K562 (cell line): Measurements from ENCODE around the gene CYSTM1. TPM values are rescaled to one million over a fixed set of nuclear protein-coding genes. Genes with fewer than 3 reads are reported as not detected.

Experiments used
- CCAR2 ChIP-seq: fragments of 200-400 bp; formaldehyde crosslinking; IDR thresholded peaks from 2 replicates; pipeline ENCODE4 v1.6.1; 2017; ENCODE audit warnings: mild to moderate bottlenecking, low read depth, low read length
- FOXP1 ChIP-seq: sonication (generic); formaldehyde crosslinking; IDR thresholded peaks from 2 replicates; pipeline ENCODE4 v1.8.0; 2022; ENCODE audit warnings: mild to moderate bottlenecking, missing genetic modification reagents
- STAT5B ChIP-seq: fragments of 250-450 bp; sonication (Bioruptor Pico); IDR thresholded peaks from 2 replicates; pipeline ENCODE4 v1.8.0; 2021; ENCODE audit warnings: mild to moderate bottlenecking, inconsistent platforms
- TAF15 ChIP-seq: fragments of 200-400 bp; formaldehyde crosslinking; IDR thresholded peaks from 2 replicates; pipeline ENCODE4 v1.6.1; 2017; ENCODE audit warnings: mild to moderate bottlenecking, low read depth, low read length, moderate library complexity
- ZNF551 ChIP-seq: fragments of 250-450 bp; sonication (Bioruptor Pico); IDR thresholded peaks from 2 replicates; pipeline ENCODE4 v1.5.0; 2021; ENCODE audit warnings: mild to moderate bottlenecking, moderate library complexity
- ZNF644 ChIP-seq: fragments of 200-800 bp; sonication (Bioruptor generic); IDR thresholded peaks from 2 replicates; pipeline ENCODE4 v1.6.1; 2016; ENCODE audit warnings: low read depth, missing genetic modification characterization, missing compliant biosample characterization
- polyA plus RNA-seq, 8 experiments: library from polyadenylated mRNA; depleted of rRNA in 4 of 8; stranded (reverse) in 5 of 8; unstranded in 3 of 8; fragments of >200 nt; fragmentation: Nextera tagmentation in 2 of 8; fragmentation: Illumina TruSeq in 1 of 8; extraction: Ambion mirVana in 2 of 8; extraction: Trizol in 1 of 8; gene quantifications; 2 replicates each; pipeline versions ENCODE4 v1.2.1 to v1.2.3, GENCODE V29; 2011 to 2014; ENCODE audit warnings: inconsistent platforms in 1 of 8, missing spikeins in 1 of 8
- total RNA-seq, 7 experiments: library from RNA; depleted of rRNA in 6 of 7; stranded (reverse); fragments of >200 nt in 6 of 7; fragmentation: Illumina TruSeq in 2 of 7; extraction: Trizol in 2 of 7; gene quantifications; 2 replicates each; pipeline versions ENCODE4 v1.2.1 to v1.2.3, GENCODE V29; 2011 to 2021; ENCODE audit warnings: low replicate concordance in 1 of 7
- TF ChIP-seq, protein P1 (sequence below), 3 experiments: fragments of 200-800 bp in 1 of 3; fragments of 250-450 bp in 1 of 3; fragments of 450-650 bp in 1 of 3; sonication (Bioruptor Pico) in 1 of 3; sonication (Bioruptor generic) in 1 of 3; formaldehyde crosslinking in 1 of 3; IDR thresholded peaks; 2 replicates each; pipeline versions ENCODE4 v1.6.1 to v1.8.0; 2016 to 2022; ENCODE audit warnings: mild to moderate bottlenecking in 2 of 3, missing genetic modification characterization in 2 of 3, missing compliant biosample characterization in 1 of 3, moderate library complexity in 1 of 3
- TF ChIP-seq, protein P2 (sequence below), 2 experiments: fragments of 150-350 bp in 1 of 2; IDR thresholded peaks; 2 replicates each; pipeline ENCODE4 v1.6.1; 2012 to 2016; ENCODE audit warnings: low read depth in 2 of 2, low read length in 2 of 2, mild to moderate bottlenecking in 1 of 2, moderate library complexity in 1 of 2
- TF ChIP-seq, protein P3 (sequence below): fragments of 450-650 bp; IDR thresholded peaks from 2 replicates; pipeline ENCODE4 v1.7.0; 2016; ENCODE audit warnings: borderline replicate concordance

Gene CYSTM1
- total and polyA plus RNA-seq, 9 of the 15 experiments (the other 6 are each of a cell fraction or from before 2014, with no cell fraction given), result 76.1 to 422 (median 108) TPM

DNA sequence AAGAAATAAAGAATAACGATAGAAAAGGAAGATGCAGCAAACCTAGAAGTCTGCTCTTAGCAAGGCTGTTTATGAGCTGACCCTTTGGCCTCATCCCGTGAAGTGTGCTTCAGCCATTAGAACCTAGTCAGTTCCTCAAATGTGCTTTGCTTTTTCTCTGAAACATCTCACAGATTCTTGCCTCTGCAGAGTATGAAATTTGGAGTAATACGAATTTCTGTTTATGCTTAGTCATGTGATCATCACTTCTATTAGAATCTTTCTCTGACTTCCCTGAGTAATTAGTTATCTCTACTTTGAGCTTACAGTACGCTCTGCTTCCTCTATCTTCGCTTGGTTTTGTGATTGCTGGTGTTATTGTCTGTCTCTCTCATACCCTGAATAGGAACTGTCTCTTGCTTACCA is 11.3 kb downstream of the CYSTM1 start (continued):
- TF ChIP-seq, protein P1, sequence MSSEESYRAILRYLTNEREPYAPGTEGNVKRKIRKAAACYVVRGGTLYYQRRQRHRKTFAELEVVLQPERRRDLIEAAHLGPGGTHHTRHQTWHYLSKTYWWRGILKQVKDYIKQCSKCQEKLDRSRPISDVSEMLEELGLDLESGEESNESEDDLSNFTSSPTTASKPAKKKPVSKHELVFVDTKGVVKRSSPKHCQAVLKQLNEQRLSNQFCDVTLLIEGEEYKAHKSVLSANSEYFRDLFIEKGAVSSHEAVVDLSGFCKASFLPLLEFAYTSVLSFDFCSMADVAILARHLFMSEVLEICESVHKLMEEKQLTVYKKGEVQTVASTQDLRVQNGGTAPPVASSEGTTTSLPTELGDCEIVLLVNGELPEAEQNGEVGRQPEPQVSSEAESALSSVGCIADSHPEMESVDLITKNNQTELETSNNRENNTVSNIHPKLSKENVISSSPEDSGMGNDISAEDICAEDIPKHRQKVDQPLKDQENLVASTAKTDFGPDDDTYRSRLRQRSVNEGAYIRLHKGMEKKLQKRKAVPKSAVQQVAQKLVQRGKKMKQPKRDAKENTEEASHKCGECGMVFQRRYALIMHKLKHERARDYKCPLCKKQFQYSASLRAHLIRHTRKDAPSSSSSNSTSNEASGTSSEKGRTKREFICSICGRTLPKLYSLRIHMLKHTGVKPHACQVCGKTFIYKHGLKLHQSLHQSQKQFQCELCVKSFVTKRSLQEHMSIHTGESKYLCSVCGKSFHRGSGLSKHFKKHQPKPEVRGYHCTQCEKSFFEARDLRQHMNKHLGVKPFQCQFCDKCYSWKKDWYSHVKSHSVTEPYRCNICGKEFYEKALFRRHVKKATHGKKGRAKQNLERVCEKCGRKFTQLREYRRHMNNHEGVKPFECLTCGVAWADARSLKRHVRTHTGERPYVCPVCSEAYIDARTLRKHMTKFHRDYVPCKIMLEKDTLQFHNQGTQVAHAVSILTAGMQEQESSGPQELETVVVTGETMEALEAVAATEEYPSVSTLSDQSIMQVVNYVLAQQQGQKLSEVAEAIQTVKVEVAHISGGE (CRISPR knock-in tag; IDR thresholded peaks at IDR 0.05), result no peak
- no peak for TF ChIP-seq TAF15
- TF ChIP-seq STAT5B (CRISPR knock-in tag), result no peak
- TF ChIP-seq, protein P2, sequence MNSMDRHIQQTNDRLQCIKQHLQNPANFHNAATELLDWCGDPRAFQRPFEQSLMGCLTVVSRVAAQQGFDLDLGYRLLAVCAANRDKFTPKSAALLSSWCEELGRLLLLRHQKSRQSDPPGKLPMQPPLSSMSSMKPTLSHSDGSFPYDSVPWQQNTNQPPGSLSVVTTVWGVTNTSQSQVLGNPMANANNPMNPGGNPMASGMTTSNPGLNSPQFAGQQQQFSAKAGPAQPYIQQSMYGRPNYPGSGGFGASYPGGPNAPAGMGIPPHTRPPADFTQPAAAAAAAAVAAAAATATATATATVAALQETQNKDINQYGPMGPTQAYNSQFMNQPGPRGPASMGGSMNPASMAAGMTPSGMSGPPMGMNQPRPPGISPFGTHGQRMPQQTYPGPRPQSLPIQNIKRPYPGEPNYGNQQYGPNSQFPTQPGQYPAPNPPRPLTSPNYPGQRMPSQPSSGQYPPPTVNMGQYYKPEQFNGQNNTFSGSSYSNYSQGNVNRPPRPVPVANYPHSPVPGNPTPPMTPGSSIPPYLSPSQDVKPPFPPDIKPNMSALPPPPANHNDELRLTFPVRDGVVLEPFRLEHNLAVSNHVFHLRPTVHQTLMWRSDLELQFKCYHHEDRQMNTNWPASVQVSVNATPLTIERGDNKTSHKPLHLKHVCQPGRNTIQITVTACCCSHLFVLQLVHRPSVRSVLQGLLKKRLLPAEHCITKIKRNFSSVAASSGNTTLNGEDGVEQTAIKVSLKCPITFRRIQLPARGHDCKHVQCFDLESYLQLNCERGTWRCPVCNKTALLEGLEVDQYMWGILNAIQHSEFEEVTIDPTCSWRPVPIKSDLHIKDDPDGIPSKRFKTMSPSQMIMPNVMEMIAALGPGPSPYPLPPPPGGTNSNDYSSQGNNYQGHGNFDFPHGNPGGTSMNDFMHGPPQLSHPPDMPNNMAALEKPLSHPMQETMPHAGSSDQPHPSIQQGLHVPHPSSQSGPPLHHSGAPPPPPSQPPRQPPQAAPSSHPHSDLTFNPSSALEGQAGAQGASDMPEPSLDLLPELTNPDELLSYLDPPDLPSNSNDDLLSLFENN (IDR thresholded peaks at IDR 0.05; ENCODE audit: low read depth in 2 of 2, low read length in 2 of 2), result no peak
- TF ChIP-seq CCAR2, result no peak
- TF ChIP-seq, protein P3, sequence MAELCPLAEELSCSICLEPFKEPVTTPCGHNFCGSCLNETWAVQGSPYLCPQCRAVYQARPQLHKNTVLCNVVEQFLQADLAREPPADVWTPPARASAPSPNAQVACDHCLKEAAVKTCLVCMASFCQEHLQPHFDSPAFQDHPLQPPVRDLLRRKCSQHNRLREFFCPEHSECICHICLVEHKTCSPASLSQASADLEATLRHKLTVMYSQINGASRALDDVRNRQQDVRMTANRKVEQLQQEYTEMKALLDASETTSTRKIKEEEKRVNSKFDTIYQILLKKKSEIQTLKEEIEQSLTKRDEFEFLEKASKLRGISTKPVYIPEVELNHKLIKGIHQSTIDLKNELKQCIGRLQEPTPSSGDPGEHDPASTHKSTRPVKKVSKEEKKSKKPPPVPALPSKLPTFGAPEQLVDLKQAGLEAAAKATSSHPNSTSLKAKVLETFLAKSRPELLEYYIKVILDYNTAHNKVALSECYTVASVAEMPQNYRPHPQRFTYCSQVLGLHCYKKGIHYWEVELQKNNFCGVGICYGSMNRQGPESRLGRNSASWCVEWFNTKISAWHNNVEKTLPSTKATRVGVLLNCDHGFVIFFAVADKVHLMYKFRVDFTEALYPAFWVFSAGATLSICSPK, result no peak
- no peak for TF ChIP-seq ZNF551 (CRISPR knock-in tag)
- no peak for TF ChIP-seq FOXP1 (CRISPR knock-in tag)
- no peak for TF ChIP-seq ZNF644 (tag)
